GM19023 (cell line): Measurements from ENCODE around the gene LRP2.
"Not testable (repeated sequence)": the region's sequence is repeated elsewhere in the genome, so short reads cannot be mapped to it uniquely, and the experiment has no call there.

Experiments used
- ATAC-seq: cut with Tn5 transposase; IDR thresholded peaks from one replicate; pipeline ENCODE4 v1.9.1; 2021; ENCODE audit warnings: mild to moderate bottlenecking, moderate library complexity; ENCODE audit not compliant: unreplicated experiment

LRP2 gene

GRCh38 chr2:169348321-169349024 lies 13.9 kb downstream of the LRP2 start:
- no peak for ATAC-seq

DNA sequence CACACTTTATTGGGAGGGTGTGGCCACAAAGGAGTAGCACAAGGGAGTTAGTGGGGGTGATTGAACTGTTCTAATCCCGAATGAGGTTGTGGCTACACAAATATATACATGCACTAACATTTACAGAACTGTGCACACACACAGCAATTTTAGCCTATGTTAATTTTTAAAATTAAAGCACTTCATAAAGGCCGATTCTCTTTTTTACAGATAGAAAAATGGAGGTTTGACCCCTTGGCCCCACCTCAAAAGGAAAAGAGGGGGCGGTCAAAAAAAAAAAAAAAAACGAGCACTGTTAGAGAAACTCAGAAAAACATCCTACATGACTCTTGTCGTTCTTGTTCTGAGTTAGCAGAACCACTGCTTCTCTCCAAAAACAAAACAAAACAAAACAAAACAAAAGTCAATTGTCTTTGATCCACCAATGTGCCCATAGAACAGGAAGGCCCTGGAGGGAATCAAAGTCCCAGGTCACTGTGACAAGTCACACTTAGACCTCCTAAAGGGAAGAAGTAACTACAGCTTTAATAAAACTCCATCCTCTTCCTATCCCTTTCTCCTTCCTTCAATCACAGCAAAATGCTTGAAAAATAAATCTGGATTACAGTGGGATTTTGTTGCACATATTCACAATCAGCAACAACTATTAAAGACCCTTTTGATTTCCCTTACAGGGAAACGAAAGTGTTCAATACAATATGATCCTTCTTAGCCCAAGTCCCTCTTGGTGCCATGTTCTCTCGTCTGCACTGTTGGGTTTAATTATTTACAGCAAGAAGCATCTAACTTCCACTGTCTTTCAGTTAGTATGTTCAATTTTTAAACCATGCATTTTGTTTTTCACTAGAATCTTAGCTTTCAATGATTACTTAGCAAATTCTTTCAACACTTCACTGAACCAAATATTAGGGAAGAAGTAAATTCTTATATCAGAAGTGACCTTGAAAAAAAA lies 16.6 kb downstream of the LRP2 start:
- no peak for ATAC-seq

- no peak for ATAC-seq
These were observed 17.4 kb downstream of the LRP2 start for GRCh38 chr2:169344736-169345485.

GRCh38 chr2:169343202-169343601 lies 19.1 kb downstream of the LRP2 start:
- ATAC-seq, result no peak

DNA sequence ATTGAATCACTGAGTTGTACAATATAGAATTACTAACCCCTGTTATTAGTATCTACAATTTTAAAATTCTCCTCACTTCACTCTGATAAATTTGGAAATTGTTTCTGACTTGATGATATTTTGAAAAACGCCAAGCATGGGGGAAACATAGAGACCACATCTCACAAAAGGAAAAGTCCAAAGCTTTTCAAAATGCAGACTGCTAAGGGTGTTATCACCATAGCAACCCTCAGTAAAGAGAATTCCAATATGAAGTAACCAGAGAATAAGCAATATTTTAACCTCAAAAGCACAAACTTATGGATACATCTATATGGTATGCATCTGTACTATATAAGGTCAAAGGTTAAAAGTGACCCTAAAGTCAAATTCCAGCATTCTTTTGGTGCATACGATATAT lies 22.7 kb downstream of the LRP2 start:
- no peak for ATAC-seq

DNA sequence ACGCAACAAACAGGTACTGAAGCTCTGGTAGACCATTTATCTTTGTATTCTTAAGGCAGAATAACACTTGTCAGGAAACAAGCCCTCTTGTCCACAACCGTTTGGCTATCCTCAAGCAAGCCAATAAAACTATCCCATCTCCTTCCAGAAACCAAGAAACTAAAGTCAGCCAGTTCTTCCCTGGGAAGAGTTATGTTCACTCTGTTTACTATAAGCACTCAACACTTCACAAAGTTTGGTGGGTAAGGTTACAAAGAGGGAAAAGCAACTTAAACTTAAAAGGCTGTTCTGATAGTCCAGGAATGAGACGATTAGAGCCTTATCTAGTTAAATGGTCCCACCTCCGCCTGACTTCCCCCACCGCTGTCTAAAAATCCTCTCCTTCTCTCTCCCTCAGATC lies 25.6 kb downstream of the LRP2 start:
- no peak for ATAC-seq

DNA sequence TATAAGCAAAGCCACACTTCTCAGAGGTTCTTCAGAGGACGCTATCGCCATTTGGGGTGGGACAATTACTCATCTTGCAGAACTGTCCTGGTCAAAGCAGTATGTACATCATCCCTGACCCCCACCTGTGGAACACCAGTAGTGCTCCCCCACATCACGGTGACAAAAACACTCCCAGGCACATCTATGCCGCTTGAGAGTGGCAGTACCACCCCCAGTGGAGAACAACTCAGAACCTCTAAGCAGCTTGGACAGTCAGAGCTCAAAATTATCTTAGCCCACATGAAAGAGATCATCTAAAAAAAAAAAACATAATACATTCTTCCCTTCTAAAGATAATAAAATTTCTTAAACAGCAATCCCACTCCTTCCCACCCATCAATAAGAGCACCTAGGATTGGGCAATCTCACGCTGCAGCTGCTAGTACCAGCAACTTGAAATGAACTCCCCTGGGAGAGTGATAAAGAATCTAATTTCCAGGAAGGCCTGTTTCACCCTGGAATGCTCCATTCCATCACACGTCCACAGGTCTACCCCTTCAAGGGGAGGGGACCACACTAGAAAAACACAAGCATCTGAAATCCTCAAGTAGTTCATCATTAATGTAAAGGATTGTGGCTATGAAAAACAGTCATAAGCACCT lies 31.7 kb downstream of the LRP2 start:
- no peak for ATAC-seq

GRCh38 chr2:169329688-169330554 lies 32.4 kb downstream of the LRP2 start:
- ATAC-seq, result no peak

GRCh38 chr2:169328785-169329184 lies 33.5 kb downstream of the LRP2 start:
- ATAC-seq, result no peak

DNA sequence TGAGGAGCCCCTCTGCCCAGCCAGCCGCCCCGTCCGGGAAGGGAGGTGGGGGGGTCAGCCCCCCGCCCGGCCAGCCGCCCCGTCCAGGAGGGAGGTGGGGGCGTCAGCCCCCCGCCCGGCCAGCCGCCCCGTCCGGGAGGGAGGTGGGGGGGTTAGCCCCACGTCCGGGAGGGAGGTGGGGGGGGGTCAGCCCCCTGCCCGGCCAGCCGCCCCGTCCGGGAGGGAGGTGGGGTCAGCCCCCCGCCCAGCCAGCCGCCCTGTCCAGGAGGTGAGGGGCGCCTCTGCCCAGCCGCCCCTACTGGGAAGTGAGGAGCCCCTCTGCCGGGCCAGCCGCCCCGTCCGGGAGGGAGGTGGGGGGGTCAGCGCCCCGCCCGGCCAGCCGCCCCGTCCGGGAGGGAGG lies 34.5 kb downstream of the LRP2 start:
- ATAC-seq, result not testable (repeated sequence)

DNA sequence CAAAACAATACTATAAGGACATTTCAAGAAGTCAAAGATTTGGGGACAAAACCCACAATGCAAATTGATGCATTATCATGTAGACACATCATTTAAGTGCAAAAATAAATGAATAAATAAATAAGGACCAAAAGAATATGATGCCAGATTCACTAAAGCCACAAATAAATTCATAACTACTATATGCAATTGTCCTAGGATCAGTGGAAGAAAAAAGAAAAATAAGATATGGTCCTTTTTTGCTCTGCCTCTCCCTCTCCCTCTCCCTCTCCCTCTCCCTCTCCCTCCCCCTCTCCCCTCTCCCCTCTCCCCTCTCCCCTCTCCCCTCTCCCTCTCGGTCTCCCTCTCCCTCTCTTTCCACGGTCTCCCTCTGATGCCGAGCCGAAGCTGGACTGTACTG lies 36.4 kb downstream of the LRP2 start:
- ATAC-seq, result not testable (repeated sequence)

- no peak for ATAC-seq
These were observed 37.6 kb downstream of the LRP2 start for GRCh38 chr2:169324581-169325260.

- ATAC-seq, result no peak
These were observed 38.5 kb downstream of the LRP2 start for GRCh38 chr2:169323841-169324240.

GRCh38 chr2:169320561-169320960 lies 41.8 kb downstream of the LRP2 start:
- ATAC-seq, result no peak

DNA sequence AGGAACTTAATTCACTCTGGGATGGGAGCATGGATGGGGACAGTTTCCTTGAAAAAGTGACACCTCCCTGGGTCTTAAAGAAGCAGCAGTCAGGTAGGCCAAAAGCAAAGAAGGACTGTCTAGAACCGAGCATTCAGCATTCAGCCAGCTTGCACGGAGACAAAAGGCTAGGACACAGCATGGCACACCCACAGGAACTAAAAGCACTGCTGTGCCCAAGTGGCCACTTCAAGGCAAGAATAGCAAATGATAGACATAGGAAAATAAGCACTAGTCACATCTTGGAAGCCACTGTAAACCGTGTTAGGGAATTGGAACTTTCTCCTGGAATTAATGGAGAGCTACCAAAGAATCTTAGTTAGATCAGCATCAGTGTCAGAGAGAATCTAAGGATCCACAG lies 47.0 kb downstream of the LRP2 start:
- no peak for ATAC-seq

DNA sequence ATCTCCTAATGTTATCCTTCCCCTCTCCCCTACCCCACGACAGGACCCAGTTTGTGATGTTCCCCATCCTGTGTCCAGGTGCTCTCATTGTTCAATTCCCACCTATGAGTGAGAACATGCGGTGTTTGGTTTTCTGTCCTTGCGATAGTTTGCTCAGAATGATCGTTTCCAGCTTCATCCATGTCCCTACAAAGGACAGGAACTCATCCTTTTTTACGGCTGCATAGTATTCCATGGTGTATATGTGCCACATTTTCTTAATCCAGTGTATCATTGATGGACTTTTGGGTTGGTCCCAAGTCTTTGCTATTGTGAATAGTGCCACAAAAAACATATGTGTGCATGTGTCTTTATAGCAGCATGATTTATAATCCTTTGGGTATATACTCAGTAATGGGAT lies 54.0 kb downstream of the LRP2 start:
- ATAC-seq, result not testable (repeated sequence)

GRCh38 chr2:169304689-169305088 lies 57.6 kb downstream of the LRP2 start:
- ATAC-seq, result not testable (repeated sequence)

DNA sequence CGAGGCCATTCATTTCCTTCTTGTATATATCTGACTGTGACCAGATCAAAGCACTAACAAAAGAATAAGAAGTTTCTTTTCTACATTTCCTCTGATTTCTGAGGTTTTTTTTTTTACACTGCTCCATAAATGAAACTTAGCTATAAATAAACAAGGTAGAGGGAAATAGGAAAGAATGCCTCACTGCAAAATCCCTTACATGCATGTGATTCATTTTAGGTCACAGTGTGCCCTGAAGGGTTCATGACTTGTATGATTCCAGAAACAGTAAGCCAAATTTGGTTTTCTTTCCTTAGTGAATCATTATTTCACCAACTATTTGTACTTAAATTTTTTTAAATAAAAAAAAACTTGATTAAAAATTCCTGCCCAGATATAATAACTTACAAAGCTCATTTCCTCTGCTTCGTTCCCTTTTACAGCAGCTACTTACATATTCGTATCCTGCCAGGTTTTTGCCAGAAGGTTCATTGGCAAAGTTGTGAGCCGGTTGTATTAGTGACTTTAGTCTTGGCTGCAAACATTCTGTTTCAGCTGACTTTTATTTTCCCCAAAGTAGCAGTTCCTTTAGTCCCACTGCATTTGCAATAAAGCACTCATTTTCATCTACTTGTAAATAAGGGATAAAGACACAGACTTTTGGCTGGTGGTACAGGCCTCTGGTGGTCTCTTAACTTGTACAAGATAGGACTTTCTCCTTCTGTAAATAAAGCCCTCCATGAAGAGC lies 58.6 kb downstream of the LRP2 start:
- ATAC-seq, result no peak

DNA sequence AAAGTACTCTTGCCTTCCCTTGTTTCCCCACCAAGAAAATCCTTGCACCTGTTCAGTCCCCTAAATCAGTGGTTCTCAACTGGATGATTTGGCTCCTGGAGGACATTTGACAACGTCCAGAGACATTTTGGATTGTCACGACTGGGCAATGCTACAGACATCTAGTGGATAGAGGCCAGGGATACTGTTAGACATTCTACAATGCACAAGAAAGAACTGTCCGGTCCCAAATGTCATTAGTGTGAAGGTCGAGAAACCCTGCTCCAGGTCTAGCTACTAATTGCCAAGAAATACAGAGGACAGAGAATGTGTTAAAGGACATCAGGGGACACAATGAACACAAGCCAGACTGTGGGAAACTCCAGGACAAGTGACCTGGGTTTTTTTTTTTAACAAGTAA lies 60.0 kb downstream of the LRP2 start:
- ATAC-seq, result no peak
